ENCODE data around the gene SUSD6. TPM values are rescaled to one million over a fixed set of nuclear protein-coding genes. Genes with fewer than 3 reads are reported as not detected.

Gene SUSD6
- total RNA-seq, 1 donor from 2014 or later, result 80.1 TPM

- Histone ChIP-seq H3K36me3 (peaks cover 5% of the 10 kb centered on the region), H3K4me3 (no peak overlapping the region), H3K27ac (peak overlapping the region; percentile 63), H3K9me3 (no peaks in the 10 kb centered on the region), H3K27me3 (ENCODE audit: low read depth) (no peaks in the 10 kb centered on the region), H3K4me1 (peaks cover 96% of the 10 kb centered on the region)
- intact Hi-C loops (cut with DNase I), result no loop called here
- TF ChIP-seq CTCF (IDR thresholded peaks at IDR 0.05), result no peak
- DNase-seq (no peak), ATAC-seq (peak in 1 of 2 donors; percentile 8)
Observed at GRCh38 chr14:69666690-69667211, 55.4 kb downstream of the SUSD6 start.

GRCh38 chr14:69667938-69668335 lies 56.5 kb downstream of the SUSD6 start:
- no peak for ATAC-seq
- no peak overlapping the region for H3K4me3 ChIP-seq
- no peaks in the 10 kb centered on the region for H3K36me3 ChIP-seq
- peaks cover 96% of the 10 kb centered on the region for H3K4me1 ChIP-seq
- intact Hi-C loops (cut with DNase I), result no loop called here
- TF ChIP-seq CTCF (IDR thresholded peaks at IDR 0.05), result no peak
- no peaks in the 10 kb centered on the region for H3K9me3 ChIP-seq
- DNase-seq, result no peak
- H3K27me3 ChIP-seq (ENCODE audit: low read depth), result no peaks in the 10 kb centered on the region
- H3K27ac ChIP-seq, result no peak overlapping the region

GRCh38 chr14:69669375-69669774 lies 58.0 kb downstream of the SUSD6 start:
- no peaks in the 10 kb centered on the region for H3K9me3 ChIP-seq
- no peaks in the 10 kb centered on the region for H3K27me3 ChIP-seq (ENCODE audit: low read depth)
- peak overlapping the region; percentile 31 for H3K27ac ChIP-seq
- no peak for TF ChIP-seq CTCF (IDR thresholded peaks at IDR 0.05)
- intact Hi-C loops (cut with DNase I), result no loop called here
- ATAC-seq (no peak), DNase-seq (no peak)
- no peak overlapping the region for H3K4me3 ChIP-seq
- peaks cover 96% of the 10 kb centered on the region for H3K4me1 ChIP-seq
- no peaks in the 10 kb centered on the region for H3K36me3 ChIP-seq

GRCh38 chr14:69670093-69670492 lies 58.7 kb downstream of the SUSD6 start:
- no peak for TF ChIP-seq CTCF (IDR thresholded peaks at IDR 0.05)
- Histone ChIP-seq H3K4me1 (peaks cover 96% of the 10 kb centered on the region), H3K36me3 (no peaks in the 10 kb centered on the region), H3K27me3 (ENCODE audit: low read depth) (no peaks in the 10 kb centered on the region), H3K27ac (peak overlapping the region; percentile 31), H3K4me3 (no peak overlapping the region), H3K9me3 (no peaks in the 10 kb centered on the region)
- peak in 1 of 2 donors; percentile 40 for ATAC-seq
- intact Hi-C loops (cut with DNase I), result no loop called here
- DNase-seq, result no peak

DNA sequence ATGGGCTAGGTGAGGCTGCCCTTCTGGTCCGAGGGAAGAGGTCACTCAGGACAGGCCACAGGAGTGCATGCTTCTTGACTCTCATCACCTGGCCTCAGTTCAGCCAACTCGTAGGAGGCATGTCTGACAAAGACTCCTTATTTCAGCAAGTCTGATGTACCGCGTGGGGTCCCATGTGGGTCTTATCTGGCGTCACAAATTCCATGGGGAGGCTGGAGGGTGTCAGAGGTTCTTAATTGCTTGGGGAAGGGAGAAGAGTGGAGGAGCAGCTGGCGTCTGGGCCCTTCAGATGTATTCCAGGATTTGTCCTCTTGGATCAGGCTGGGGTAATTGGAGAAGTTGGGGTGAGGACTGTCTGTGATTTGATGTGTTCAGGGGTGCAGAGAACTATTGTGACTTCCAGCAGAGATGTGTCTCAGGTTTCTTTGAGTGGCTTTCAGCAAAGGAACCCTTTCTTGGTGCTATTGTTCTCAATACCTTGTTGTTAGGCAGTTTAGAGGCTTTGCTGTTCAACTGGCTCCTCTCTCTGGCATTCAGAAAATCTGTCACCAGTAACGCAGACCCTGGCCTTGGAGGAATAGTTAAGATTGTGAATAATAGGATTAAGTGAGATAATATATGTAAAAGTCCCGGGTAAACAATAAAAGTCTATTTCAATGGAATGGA lies 60.1 kb downstream of the SUSD6 start:
- TF ChIP-seq CTCF (IDR thresholded peaks at IDR 0.05), result no peak

More for the DNA sequence above, 60.1 kb downstream of the SUSD6 start:
- DNase-seq (no peak), ATAC-seq (no peak)
- no peaks in the 10 kb centered on the region for H3K27me3 ChIP-seq (ENCODE audit: low read depth)
- H3K4me1 ChIP-seq, result peaks cover 85% of the 10 kb centered on the region
- H3K9me3 ChIP-seq, result no peaks in the 10 kb centered on the region
- no peaks in the 10 kb centered on the region for H3K36me3 ChIP-seq
- no peak overlapping the region for H3K4me3 ChIP-seq
- H3K27ac ChIP-seq, result peak overlapping the region; percentile 4
- intact Hi-C loops (cut with DNase I), result no loop called here
